Breast epithelium (tissue), 4 donors: Measurements from ENCODE around the gene MLST8. TPM values are rescaled to one million over a fixed set of nuclear protein-coding genes. Genes with fewer than 3 reads are reported as not detected.

Experiments
- DNase-seq, 2 donors: peaks; one replicate each; pipeline ENCODE4 v3.0.0-alpha.2; 2019; ENCODE audit warnings: low spot score in 2 of 2
- H3K27ac ChIP-seq, 2 donors: fragments of 200-600 bp; sonication (generic) in 1 of 2; one replicate each; pipeline ENCODE4 v1.5.1; 2016 to 2019; ENCODE audit warnings: mild to moderate bottlenecking in 1 of 2
- H3K27me3 ChIP-seq, 2 donors: fragments of 200-600 bp; sonication (generic) in 1 of 2; one replicate each; pipeline versions ENCODE4 v1.5.1 to v1.6.0; 2017 to 2019; ENCODE audit warnings: control low read depth in 1 of 2, mild to moderate bottlenecking in 1 of 2
- H3K36me3 ChIP-seq: fragments of 200-600 bp; one replicate; pipeline ENCODE4 v1.5.1; 2019
- H3K4me1 ChIP-seq, 2 donors: fragments of 200-600 bp; sonication (generic); one replicate each; pipeline ENCODE4 v1.5.1; 2016 to 2019; ENCODE audit warnings: control low read depth in 1 of 2
- H3K4me3 ChIP-seq, 3 donors: fragments of 200-600 bp; sonication (generic); 1 replicate in 2 of 3; 2 replicates in 1 of 3; pipeline ENCODE4 v1.5.1; 2016 to 2019; ENCODE audit warnings: mild to moderate bottlenecking in 3 of 3, moderate library complexity in 2 of 3
- H3K9me3 ChIP-seq, 2 donors: fragments of 200-600 bp; sonication (generic) in 1 of 2; one replicate each; pipeline ENCODE4 v1.5.1; 2016 to 2019; ENCODE audit warnings: control low read depth in 1 of 2
- CTCF ChIP-seq, 3 donors: fragments of 450-650 bp; IDR thresholded peaks; one replicate each; pipeline ENCODE4 v1.5.1; 2016 to 2017; ENCODE audit warnings: antibody characterized with exemption in 3 of 3, mild to moderate bottlenecking in 3 of 3, moderate library complexity in 3 of 3
- POLR2A ChIP-seq: fragments of 450-650 bp; IDR thresholded peaks from one replicate; pipeline ENCODE4 v1.6.1; 2016; ENCODE audit warnings: antibody characterized with exemption, mild to moderate bottlenecking, moderate library complexity
- POLR2AphosphoS5 ChIP-seq, 3 donors: sonication (generic); formaldehyde crosslinking; IDR thresholded peaks; one replicate each; pipeline ENCODE4 v1.6.1; 2017; ENCODE audit warnings: antibody characterized with exemption in 3 of 3
- intact Hi-C: fragments of 100-400 bp; cut with DNase I; formaldehyde crosslinking; loops from one replicate; pipeline ENCODE4 v1.15.1; 2023; ENCODE audit warnings: low total_unique reads
- total RNA-seq, 3 donors: library from RNA; depleted of rRNA; stranded (reverse); fragments of >200 nt; gene quantifications; one replicate each; pipeline ENCODE4 v1.1.0, GENCODE V29; 2016

Gene MLST8
- total RNA-seq, 3 donors from 2014 or later, result 42.7 to 48.1 (median 46.5) TPM

- Histone ChIP-seq H3K36me3 (no peaks in the 10 kb centered on the region), H3K9me3 (no peaks in the 10 kb centered on the region), H3K27ac (peak overlapping the region; percentile 92 to 97), H3K27me3 (no peaks in the 10 kb centered on the region), H3K4me3 (peak overlapping the region in 1 of 3 donors; percentile 20), H3K4me1 (peaks cover 28 to 32% of the 10 kb centered on the region in 2 donors)
- intact Hi-C loops, result no loop called here
- peak; percentile 73 to 86 for DNase-seq
- TF ChIP-seq POLR2AphosphoS5 (IDR thresholded peaks at IDR 0.05) (peak in 1 of 3 donors; percentile 26), CTCF (IDR thresholded peaks at IDR 0.05) (no peak), POLR2A (no peak)
Observed at GRCh38 chr16:2163211-2163881, 41.9 kb upstream of the MLST8 start.

GRCh38 chr16:2165861-2166260, 39.4 kb upstream of the MLST8 start:
- no peaks in the 10 kb centered on the region for H3K27me3 ChIP-seq
- peaks cover 17 to 20% of the 10 kb centered on the region in 2 donors for H3K4me1 ChIP-seq
- no peak for DNase-seq
- no peak overlapping the region for H3K4me3 ChIP-seq
- no peaks in the 10 kb centered on the region for H3K36me3 ChIP-seq
- intact Hi-C loops, result no loop called here
- H3K27ac ChIP-seq, result no peak overlapping the region
- TF ChIP-seq POLR2A (no peak), CTCF (IDR thresholded peaks at IDR 0.05) (no peak), POLR2AphosphoS5 (IDR thresholded peaks at IDR 0.05) (no peak)
- H3K9me3 ChIP-seq, result no peaks in the 10 kb centered on the region

GRCh38 chr16:2166263-2167067, 38.8 kb upstream of the MLST8 start:
- Histone ChIP-seq H3K36me3 (no peaks in the 10 kb centered on the region), H3K4me1 (peaks cover 16 to 17% of the 10 kb centered on the region in 2 donors), H3K27ac (peak overlapping the region; percentile 17 to 25), H3K4me3 (no peak overlapping the region), H3K27me3 (no peaks in the 10 kb centered on the region), H3K9me3 (no peaks in the 10 kb centered on the region)
- intact Hi-C loops, result no loop called here
- no peak for DNase-seq
- no peak for TF ChIP-seq POLR2AphosphoS5 (IDR thresholded peaks at IDR 0.05)
- TF ChIP-seq POLR2A, result no peak
- TF ChIP-seq CTCF (IDR thresholded peaks at IDR 0.05), result no peak

- no peak for TF ChIP-seq POLR2AphosphoS5 (IDR thresholded peaks at IDR 0.05)
- no peak for TF ChIP-seq POLR2A
- TF ChIP-seq CTCF (IDR thresholded peaks at IDR 0.05), result no peak
- Histone ChIP-seq H3K9me3 (no peaks in the 10 kb centered on the region), H3K4me1 (peaks cover 9 to 10% of the 10 kb centered on the region in 2 donors), H3K27ac (peak overlapping the region in 1 of 2 donors; percentile 7), H3K36me3 (no peaks in the 10 kb centered on the region), H3K4me3 (no peak overlapping the region), H3K27me3 (no peaks in the 10 kb centered on the region)
- DNase-seq, result no peak
- intact Hi-C loops, result no loop called here
Observed at GRCh38 chr16:2167068-2167638, 38.1 kb upstream of the MLST8 start.

- peak overlapping the region; percentile 38 to 63 (median 44) for H3K4me3 ChIP-seq
- intact Hi-C loops, result no loop called here
- peak overlapping the region; percentile 82 to 92 for H3K27ac ChIP-seq
- H3K4me1 ChIP-seq, result peaks cover 0 to 6% of the 10 kb centered on the region in 2 donors
- peak in 1 of 2 donors; percentile 72 for DNase-seq
- no peaks in the 10 kb centered on the region for H3K9me3 ChIP-seq
- H3K36me3 ChIP-seq, result no peaks in the 10 kb centered on the region
- H3K27me3 ChIP-seq, result no peaks in the 10 kb centered on the region
- TF ChIP-seq POLR2AphosphoS5 (IDR thresholded peaks at IDR 0.05) (no peak), POLR2A (no peak), CTCF (IDR thresholded peaks at IDR 0.05) (no peak)
Observed at GRCh38 chr16:2170080-2170479, 35.2 kb upstream of the MLST8 start.
